Kidney epithelial cell (primary cell): ENCODE results near the gene RAB6D. TPM values are rescaled to one million over a fixed set of nuclear protein-coding genes. Genes with fewer than 3 reads are reported as not detected.
"Not testable (repeated sequence)": the region's sequence is repeated elsewhere in the genome, so short reads cannot be mapped to it uniquely, and the experiment has no call there.

Experiments
- DNase-seq: peaks from one replicate; pipeline ENCODE4 v3.0.0-alpha.2; 2010; ENCODE audit warnings: low read depth
- H3K27me3 ChIP-seq: 2 replicates; pipeline ENCODE4 v1.6.0; 2011; ENCODE audit warnings: low read length; ENCODE audit not compliant: control insufficient read depth, insufficient read depth
- H3K36me3 ChIP-seq: 2 replicates; pipeline ENCODE4 v1.5.1; 2011; ENCODE audit warnings: low read length; ENCODE audit not compliant: control insufficient read depth, insufficient read depth
- H3K4me3 ChIP-seq: 2 replicates; pipeline ENCODE4 v1.5.1; 2011; ENCODE audit warnings: low read depth, mild to moderate bottlenecking, control low read depth, low read length
- total RNA-seq: library from RNA; depleted of rRNA; stranded (reverse); fragments of >200 nt; gene quantifications from 2 replicates; pipeline ENCODE4 v1.2.3, GENCODE V29; 2015
- TF ChIP-seq, protein P1 (sequence below): IDR thresholded peaks from 2 replicates; pipeline ENCODE4 v1.5.1; 2011; ENCODE audit warnings: mild to moderate bottlenecking, moderate library complexity, low read length, control low read depth, inconsistent platforms; ENCODE audit not compliant: insufficient read depth, poor library complexity, severe bottlenecking

The RAB6D gene
- total RNA-seq, 1 donor from 2014 or later: 0.63 TPM

DNA sequence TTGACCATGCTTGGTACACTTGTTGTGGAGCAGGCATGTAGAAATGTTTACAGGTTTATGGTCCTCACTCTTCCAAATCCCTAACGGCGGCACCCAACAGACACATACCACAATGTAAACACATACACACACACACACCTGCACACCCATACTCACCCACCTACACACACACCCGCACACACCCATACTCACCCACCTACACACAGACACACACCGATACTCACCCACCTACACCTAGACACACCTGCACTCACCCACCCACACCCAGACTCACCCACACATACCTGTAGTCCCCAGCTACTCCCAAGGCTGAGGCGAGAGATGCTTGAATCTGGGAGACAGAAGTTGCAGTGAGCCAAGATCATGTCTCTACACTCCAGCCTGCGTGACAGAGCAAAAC, 1.5 kb upstream of the RAB6D start:
- TF ChIP-seq, protein P1, sequence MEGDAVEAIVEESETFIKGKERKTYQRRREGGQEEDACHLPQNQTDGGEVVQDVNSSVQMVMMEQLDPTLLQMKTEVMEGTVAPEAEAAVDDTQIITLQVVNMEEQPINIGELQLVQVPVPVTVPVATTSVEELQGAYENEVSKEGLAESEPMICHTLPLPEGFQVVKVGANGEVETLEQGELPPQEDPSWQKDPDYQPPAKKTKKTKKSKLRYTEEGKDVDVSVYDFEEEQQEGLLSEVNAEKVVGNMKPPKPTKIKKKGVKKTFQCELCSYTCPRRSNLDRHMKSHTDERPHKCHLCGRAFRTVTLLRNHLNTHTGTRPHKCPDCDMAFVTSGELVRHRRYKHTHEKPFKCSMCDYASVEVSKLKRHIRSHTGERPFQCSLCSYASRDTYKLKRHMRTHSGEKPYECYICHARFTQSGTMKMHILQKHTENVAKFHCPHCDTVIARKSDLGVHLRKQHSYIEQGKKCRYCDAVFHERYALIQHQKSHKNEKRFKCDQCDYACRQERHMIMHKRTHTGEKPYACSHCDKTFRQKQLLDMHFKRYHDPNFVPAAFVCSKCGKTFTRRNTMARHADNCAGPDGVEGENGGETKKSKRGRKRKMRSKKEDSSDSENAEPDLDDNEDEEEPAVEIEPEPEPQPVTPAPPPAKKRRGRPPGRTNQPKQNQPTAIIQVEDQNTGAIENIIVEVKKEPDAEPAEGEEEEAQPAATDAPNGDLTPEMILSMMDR: no peak
- H3K4me3 ChIP-seq: no peak overlapping the region
- DNase-seq: no peak
- H3K27me3 ChIP-seq: peaks cover 6% of the 10 kb centered on the region
- H3K36me3 ChIP-seq: no peaks in the 10 kb centered on the region

DNA sequence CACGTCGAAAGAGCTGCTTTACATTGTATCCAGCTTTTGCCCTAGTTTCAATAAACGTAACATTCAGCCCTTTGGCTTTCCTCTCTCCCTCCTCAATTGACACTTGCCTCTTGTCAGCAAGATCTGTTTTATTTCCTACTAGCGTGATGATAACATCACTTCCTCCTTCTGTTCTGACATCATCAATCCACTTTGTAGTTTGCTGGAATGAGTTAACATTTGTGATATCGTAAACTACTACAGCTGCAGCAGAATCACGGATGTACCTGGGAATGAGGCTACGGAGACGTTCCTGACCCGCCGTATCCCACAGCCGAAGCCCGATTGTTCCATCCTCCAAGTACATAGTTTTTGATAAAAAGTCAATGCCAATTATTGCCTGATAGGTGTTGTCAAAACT, 755 bp downstream of the RAB6D start:
- DNase-seq, H3K36me3 ChIP-seq, H3K27me3 ChIP-seq, H3K4me3 ChIP-seq: not testable (repeated sequence)

DNA sequence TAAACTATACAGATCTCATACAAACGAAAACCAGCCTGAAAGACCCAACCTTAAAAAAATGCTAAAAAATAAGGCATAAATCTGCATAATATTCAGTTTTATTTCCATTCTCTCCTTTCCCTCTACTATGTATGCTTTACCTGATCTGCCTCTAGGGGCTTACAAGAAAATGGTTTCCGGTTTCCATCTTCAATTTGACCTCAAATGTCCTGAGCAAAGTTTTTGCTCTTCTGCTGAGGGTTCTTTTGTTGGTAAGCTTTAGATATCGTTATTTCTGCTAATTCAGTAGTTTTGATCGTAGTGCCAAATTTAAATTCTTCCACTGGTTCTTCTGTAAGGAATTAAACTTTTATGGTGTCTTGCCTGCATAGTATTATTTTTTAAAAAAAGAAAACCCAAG, 2.2 kb downstream of the RAB6D start:
- H3K27me3 ChIP-seq, H3K4me3 ChIP-seq, H3K36me3 ChIP-seq, DNase-seq: not testable (repeated sequence)

GRCh38 chr2:131353167-131353697, 10.7 kb downstream of the RAB6D start:
- H3K4me3 ChIP-seq, H3K27me3 ChIP-seq, DNase-seq, H3K36me3 ChIP-seq: not testable (repeated sequence)

GRCh38 chr2:131349021-131349420, 14.9 kb downstream of the RAB6D start:
- TF ChIP-seq, protein P1: no peak
- DNase-seq: no peak
- H3K36me3 ChIP-seq: no peaks in the 10 kb centered on the region
- no peak overlapping the region for H3K4me3 ChIP-seq
- H3K27me3 ChIP-seq: peaks cover 4% of the 10 kb centered on the region

- DNase-seq, H3K4me3 ChIP-seq, H3K27me3 ChIP-seq, H3K36me3 ChIP-seq: not testable (repeated sequence)
Observed at GRCh38 chr2:131347035-131347434, 16.9 kb downstream of the RAB6D start.

- H3K36me3 ChIP-seq, DNase-seq, H3K4me3 ChIP-seq, H3K27me3 ChIP-seq: not testable (repeated sequence)
Observed at GRCh38 chr2:131339307-131339706, 24.7 kb downstream of the RAB6D start.

GRCh38 chr2:131335319-131335718, 28.6 kb downstream of the RAB6D start:
- H3K4me3 ChIP-seq, DNase-seq, H3K36me3 ChIP-seq, H3K27me3 ChIP-seq: not testable (repeated sequence)

- H3K36me3 ChIP-seq, H3K4me3 ChIP-seq, H3K27me3 ChIP-seq, DNase-seq: not testable (repeated sequence)
Observed at GRCh38 chr2:131332709-131333108, 31.3 kb downstream of the RAB6D start.

GRCh38 chr2:131331000-131331399, 33.0 kb downstream of the RAB6D start:
- H3K36me3 ChIP-seq, DNase-seq, H3K27me3 ChIP-seq, H3K4me3 ChIP-seq: not testable (repeated sequence)
